HG02870 (cell line): ENCODE data around the gene GLO1.
"Not testable (repeated sequence)": the region's sequence is repeated elsewhere in the genome, so short reads cannot be mapped to it uniquely, and the experiment has no call there.

Experiments used
- ATAC-seq: cut with Tn5 transposase; IDR thresholded peaks from one replicate; pipeline ENCODE4 v1.9.1; 2021; ENCODE audit warnings: mild to moderate bottlenecking, moderate library complexity; ENCODE audit not compliant: unreplicated experiment

GLO1 gene

GRCh38 chr6:38708496-38708895 lies 5.6 kb upstream of the GLO1 start:
- no peak for ATAC-seq

GRCh38 chr6:38705924-38706323 lies 3.0 kb upstream of the GLO1 start:
- no peak for ATAC-seq

GRCh38 chr6:38703949-38704590 lies 1.1 kb upstream of the GLO1 start:
- ATAC-seq, result no peak

GRCh38 chr6:38701551-38701950 lies 1.4 kb downstream of the GLO1 start:
- no peak for ATAC-seq

- ATAC-seq, result not testable (repeated sequence)
Observed at GRCh38 chr6:38699702-38700101, 3.2 kb downstream of the GLO1 start.

GRCh38 chr6:38697846-38698245 lies 5.1 kb downstream of the GLO1 start:
- ATAC-seq, result no peak

GRCh38 chr6:38696345-38696744 lies 6.6 kb downstream of the GLO1 start:
- no peak for ATAC-seq

GRCh38 chr6:38695933-38696332 lies 7.0 kb downstream of the GLO1 start:
- no peak for ATAC-seq

GRCh38 chr6:38695227-38695900 lies 7.6 kb downstream of the GLO1 start:
- no peak for ATAC-seq

- ATAC-seq, result no peak
Observed at GRCh38 chr6:38688579-38689087, 14.3 kb downstream of the GLO1 start.

- ATAC-seq, result no peak
Observed at GRCh38 chr6:38687549-38687948, 15.4 kb downstream of the GLO1 start.

- ATAC-seq, result no peak
Observed at GRCh38 chr6:38687043-38687353, 15.9 kb downstream of the GLO1 start.

GRCh38 chr6:38686270-38687042 lies 16.5 kb downstream of the GLO1 start:
- ATAC-seq, result no peak

- no peak for ATAC-seq
Observed at GRCh38 chr6:38684904-38685303, 18.0 kb downstream of the GLO1 start.

- ATAC-seq, result no peak
Observed at GRCh38 chr6:38684237-38684636, 18.7 kb downstream of the GLO1 start.

GRCh38 chr6:38681850-38682249 lies 21.1 kb downstream of the GLO1 start:
- ATAC-seq, result no peak

- ATAC-seq, result no peak
Observed at GRCh38 chr6:38679668-38680067, 23.3 kb downstream of the GLO1 start.

- no peak for ATAC-seq
Observed at GRCh38 chr6:38678178-38678760, 24.7 kb downstream of the GLO1 start.

- ATAC-seq, result no peak
Observed at GRCh38 chr6:38676974-38677544, 25.9 kb downstream of the GLO1 start.

GRCh38 chr6:38676236-38676973 lies 26.5 kb downstream of the GLO1 start:
- ATAC-seq, result no peak
